DOHH2 (cell line): ENCODE data around the gene CAMTA1.

Source experiments
- EZH2phosphoT487 ChIP-seq: fragments of 200-600 bp; sonication (generic); IDR thresholded peaks from 2 replicates; pipeline ENCODE4 v1.6.1; 2017; ENCODE audit warnings: borderline replicate concordance, mild to moderate bottlenecking, antibody characterized with exemption, low read length, moderate library complexity, mixed read lengths
- TF ChIP-seq, protein P1 (sequence below): fragments of 200-600 bp; sonication (generic); IDR thresholded peaks from one replicate; pipeline ENCODE4 v1.5.1; 2014; ENCODE audit warnings: antibody characterized with exemption, mild to moderate bottlenecking, low read depth, low read length; ENCODE audit not compliant: poor library complexity, severe bottlenecking

DNA sequence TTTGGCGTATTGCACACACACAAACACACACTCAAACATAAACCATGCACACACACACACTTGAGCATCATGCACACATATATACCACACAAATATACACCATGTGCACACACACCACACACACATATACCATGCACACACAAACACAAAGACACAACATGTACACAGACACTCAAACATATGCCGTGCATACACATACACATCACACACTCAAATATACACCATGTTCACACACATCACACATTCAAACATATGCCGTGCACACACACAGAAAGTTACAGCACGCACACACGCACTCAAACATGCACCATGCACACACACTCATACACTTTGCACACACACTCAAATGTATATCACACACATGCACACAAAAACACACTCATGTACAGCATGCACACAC, 361.5 kb downstream of the CAMTA1 start:
- TF ChIP-seq, protein P1, sequence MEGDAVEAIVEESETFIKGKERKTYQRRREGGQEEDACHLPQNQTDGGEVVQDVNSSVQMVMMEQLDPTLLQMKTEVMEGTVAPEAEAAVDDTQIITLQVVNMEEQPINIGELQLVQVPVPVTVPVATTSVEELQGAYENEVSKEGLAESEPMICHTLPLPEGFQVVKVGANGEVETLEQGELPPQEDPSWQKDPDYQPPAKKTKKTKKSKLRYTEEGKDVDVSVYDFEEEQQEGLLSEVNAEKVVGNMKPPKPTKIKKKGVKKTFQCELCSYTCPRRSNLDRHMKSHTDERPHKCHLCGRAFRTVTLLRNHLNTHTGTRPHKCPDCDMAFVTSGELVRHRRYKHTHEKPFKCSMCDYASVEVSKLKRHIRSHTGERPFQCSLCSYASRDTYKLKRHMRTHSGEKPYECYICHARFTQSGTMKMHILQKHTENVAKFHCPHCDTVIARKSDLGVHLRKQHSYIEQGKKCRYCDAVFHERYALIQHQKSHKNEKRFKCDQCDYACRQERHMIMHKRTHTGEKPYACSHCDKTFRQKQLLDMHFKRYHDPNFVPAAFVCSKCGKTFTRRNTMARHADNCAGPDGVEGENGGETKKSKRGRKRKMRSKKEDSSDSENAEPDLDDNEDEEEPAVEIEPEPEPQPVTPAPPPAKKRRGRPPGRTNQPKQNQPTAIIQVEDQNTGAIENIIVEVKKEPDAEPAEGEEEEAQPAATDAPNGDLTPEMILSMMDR, result no peak
- no peak for TF ChIP-seq EZH2phosphoT487
